ENCODE measurements around the gene NXPE3.
"Not testable (repeated sequence)": the region's sequence is repeated elsewhere in the genome, so short reads cannot be mapped to it uniquely, and the experiment has no call there.

The NXPE3 gene

DNA sequence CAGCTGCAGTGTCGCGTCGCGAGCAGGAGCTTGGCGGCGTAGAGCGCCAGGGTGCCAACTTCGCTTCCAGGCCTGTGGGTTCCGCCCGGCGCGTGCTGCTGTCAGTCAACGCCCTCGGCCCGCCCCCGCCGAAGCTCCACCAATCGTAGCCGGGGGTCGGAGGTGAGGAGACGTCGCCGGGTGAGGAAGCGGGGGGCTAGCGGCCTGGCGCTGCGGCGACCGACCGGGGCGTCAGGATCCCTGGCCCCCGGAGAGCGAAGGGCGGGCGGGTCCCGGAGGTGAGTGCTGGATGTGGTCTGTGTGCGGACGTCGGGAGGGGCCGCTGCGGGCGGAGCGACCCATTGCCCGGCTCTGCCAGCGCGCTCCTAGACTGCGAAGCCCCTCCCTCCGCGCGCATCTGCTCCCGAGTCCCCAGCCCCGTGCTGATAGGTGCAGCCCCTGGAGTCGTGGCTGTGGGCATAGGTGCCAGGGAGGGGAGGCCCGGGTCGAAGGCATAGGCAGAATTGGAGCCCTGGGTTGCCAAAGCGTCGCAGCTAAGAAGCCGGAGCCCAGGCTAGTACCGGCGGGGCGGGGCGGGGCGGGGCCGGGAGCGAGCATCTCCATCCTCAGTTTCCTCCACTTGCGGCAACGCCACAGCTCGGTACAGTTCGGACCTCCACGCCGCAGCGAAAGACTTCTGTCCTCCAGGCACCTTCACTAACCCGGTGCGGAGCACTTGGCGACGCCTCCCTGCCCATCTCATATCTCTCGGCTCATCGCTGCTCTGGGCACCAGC, at the start of gene NXPE3:
Gene NXPE3 (plus strand): TSS at position 165 of the 775 bp plus-strand sequence. CDS start 6,386 bp downstream, outside the sequence.
- Histone ChIP-seq H3K27me3 (ENCODE audit: control insufficient read depth, insufficient read depth, low read length) (peaks cover 9% of the 10 kb centered on the region; the same call in 1 of the 2 replicates), H3K4me3 (ENCODE audit: low read depth, low read length) (peak within 1 kb of the TSS; percentile 78), H3K9me3 (ENCODE audit: control insufficient read depth, insufficient read depth, low read depth, low read length) (no peaks in the 10 kb centered on the region), H3K9ac (ENCODE audit: low read length) (peak within 1 kb of the TSS; percentile 64), H3K27ac (ENCODE audit: low read depth, low read length) (no peak within 1 kb of the TSS), H3K36me3 (ENCODE audit: control insufficient read depth, insufficient read depth, low read length) (peaks cover 11% of the 10 kb centered on the region), H3K4me1 (ENCODE audit: control insufficient read depth, insufficient read depth, low read length) (peaks cover 25% of the 10 kb centered on the region)

DNA sequence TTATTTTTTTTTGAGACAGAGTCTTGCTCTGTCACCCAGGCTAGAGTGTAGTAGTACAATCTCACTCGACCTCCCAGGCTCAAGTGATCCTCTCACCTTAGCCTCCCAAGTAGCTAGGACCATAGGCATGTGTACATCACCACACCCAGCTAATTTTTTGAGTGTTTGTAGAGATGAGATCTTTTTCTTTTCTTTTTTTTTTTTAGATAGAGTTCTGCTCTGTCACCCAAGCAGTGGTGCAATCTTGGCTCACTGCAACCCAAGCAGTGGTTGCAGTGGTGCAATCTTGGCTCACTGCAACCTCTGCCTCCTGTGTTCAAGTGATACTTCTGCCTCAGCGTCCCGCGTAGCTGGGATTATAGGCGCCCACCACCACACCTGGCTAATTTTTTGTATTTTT, 49.4 kb upstream of the NXPE3 start:
- peaks cover 65% of the 10 kb centered on the region for H3K36me3 ChIP-seq (ENCODE audit: control insufficient read depth, insufficient read depth, low read length)
- no peak overlapping the region for H3K27ac ChIP-seq (ENCODE audit: low read depth, low read length)
- H3K27me3 ChIP-seq (ENCODE audit: control insufficient read depth, insufficient read depth, low read length) = no peaks in the 10 kb centered on the region
- no peak overlapping the region for H3K9ac ChIP-seq (ENCODE audit: low read length)
- H3K4me1 ChIP-seq (ENCODE audit: control insufficient read depth, insufficient read depth, low read length) = peaks cover 4% of the 10 kb centered on the region; the same call in 1 of the 2 replicates
- H3K4me3 ChIP-seq (ENCODE audit: low read depth, low read length) = no peak overlapping the region
- no peaks in the 10 kb centered on the region for H3K9me3 ChIP-seq (ENCODE audit: control insufficient read depth, insufficient read depth, low read depth, low read length)

DNA sequence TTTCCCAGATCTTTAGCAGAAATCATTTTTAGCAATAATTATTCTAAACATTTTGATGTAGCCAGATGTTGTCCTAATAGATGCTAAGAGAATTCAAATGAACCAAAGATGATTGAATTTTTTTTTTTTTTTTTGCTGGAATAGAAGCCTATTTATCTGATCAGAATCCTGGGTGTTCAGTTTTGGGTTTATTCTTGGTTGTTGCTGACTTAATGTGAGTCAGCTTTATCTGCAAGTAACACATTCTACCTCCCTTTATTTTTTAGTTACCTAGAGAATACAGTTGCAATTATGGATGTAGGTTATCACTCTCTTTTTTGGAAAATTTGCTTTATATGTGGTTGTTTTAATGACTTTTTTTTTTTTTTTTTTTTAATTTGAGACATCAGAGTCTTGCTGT, 48.2 kb upstream of the NXPE3 start:
- Histone ChIP-seq H3K9me3 (ENCODE audit: control insufficient read depth, insufficient read depth, low read depth, low read length) (no peaks in the 10 kb centered on the region; the same call in 1 of the 2 replicates), H3K27ac (ENCODE audit: low read depth, low read length) (no peak overlapping the region), H3K4me3 (ENCODE audit: low read depth, low read length) (no peak overlapping the region), H3K9ac (ENCODE audit: low read length) (no peak overlapping the region), H3K4me1 (ENCODE audit: control insufficient read depth, insufficient read depth, low read length) (peaks cover 2% of the 10 kb centered on the region; the same call in 1 of the 2 replicates), H3K36me3 (ENCODE audit: control insufficient read depth, insufficient read depth, low read length) (peaks cover 78% of the 10 kb centered on the region), H3K27me3 (ENCODE audit: control insufficient read depth, insufficient read depth, low read length) (no peaks in the 10 kb centered on the region)

DNA sequence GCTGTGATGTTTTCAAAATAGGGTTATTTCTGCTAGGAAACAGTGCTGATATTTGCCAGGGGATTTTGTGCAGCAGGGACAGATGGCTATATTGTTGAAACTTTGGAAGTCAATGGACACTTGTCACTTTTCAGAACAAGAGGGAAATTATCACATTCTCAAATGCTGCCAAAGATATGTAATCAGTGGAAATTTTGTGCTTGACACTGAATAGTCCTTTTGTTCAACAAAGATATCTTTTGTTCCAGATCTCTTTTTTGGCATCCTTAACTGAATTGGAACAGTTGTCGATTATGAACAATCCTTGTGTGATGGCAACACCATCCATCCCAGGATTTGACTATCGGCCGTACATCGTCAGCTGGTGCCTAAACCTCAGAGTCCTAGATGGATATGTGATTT, 46.8 kb upstream of the NXPE3 start:
- peaks cover 86% of the 10 kb centered on the region for H3K36me3 ChIP-seq (ENCODE audit: control insufficient read depth, insufficient read depth, low read length)
- H3K27me3 ChIP-seq (ENCODE audit: control insufficient read depth, insufficient read depth, low read length) = no peaks in the 10 kb centered on the region
- H3K4me1 ChIP-seq (ENCODE audit: control insufficient read depth, insufficient read depth, low read length) = no peaks in the 10 kb centered on the region
- H3K4me3 ChIP-seq (ENCODE audit: low read depth, low read length) = no peak overlapping the region
- H3K27ac ChIP-seq (ENCODE audit: low read depth, low read length) = no peak overlapping the region
- H3K9ac ChIP-seq (ENCODE audit: low read length) = no peak overlapping the region
- H3K9me3 ChIP-seq (ENCODE audit: control insufficient read depth, insufficient read depth, low read depth, low read length) = no peaks in the 10 kb centered on the region; the same call in 1 of the 2 replicates

DNA sequence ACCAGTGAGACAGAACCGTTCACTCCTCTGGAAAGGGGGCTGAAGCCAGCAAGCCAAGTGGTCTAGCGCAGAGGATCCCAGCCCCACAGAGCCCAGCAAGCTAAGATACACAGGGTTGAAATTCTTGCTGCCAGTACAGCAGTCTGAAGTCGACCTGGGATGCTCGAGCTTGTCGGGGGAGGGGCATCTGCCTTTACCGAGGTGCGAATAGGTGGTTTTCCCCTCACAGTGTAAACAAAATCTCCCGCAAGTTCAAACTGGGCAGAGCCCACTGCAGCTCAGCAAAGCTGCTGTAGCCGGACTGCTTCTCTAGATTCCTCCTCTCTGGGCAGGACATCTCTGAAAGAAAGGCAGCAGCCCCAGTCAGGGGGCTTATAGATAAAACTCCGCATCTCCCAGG, 43.2 kb upstream of the NXPE3 start:
- Histone ChIP-seq H3K9ac (ENCODE audit: low read length) (no peak overlapping the region), H3K36me3 (ENCODE audit: control insufficient read depth, insufficient read depth, low read length) (peaks cover 55% of the 10 kb centered on the region), H3K27ac (ENCODE audit: low read depth, low read length) (no peak overlapping the region)

DNA sequence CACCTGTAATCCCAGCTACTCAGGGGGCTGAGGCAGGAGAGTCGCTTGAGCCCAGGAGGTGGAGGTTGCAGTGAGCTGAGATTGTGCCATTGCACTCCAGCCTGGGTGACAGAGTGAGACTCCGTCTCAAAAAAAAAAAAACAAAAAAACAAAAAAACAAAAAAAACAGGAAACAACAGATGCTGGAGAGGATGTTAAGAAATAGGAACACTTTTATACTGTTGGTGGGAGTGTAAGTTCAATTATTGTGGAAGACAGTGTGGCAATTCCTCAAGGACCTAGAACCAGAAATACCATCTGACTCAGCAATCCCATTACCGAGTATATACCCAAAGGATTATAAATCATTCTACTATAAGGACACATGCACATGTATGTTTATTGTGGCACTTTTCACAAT, 37.1 kb upstream of the NXPE3 start:
- not testable (repeated sequence) for H3K4me3 ChIP-seq (ENCODE audit: low read depth, low read length); H3K27me3 ChIP-seq (ENCODE audit: control insufficient read depth, insufficient read depth, low read length); H3K27ac ChIP-seq (ENCODE audit: low read depth, low read length); H3K9ac ChIP-seq (ENCODE audit: low read length); H3K4me1 ChIP-seq (ENCODE audit: control insufficient read depth, insufficient read depth, low read length); H3K9me3 ChIP-seq (ENCODE audit: control insufficient read depth, insufficient read depth, low read depth, low read length)
- H3K36me3 ChIP-seq (ENCODE audit: control insufficient read depth, insufficient read depth, low read length) = peaks cover 10% of the 10 kb centered on the region

More for the DNA sequence above, 43.2 kb upstream of the NXPE3 start:
- no peak overlapping the region for H3K4me3 ChIP-seq (ENCODE audit: low read depth, low read length)
- H3K27me3 ChIP-seq (ENCODE audit: control insufficient read depth, insufficient read depth, low read length) = no peaks in the 10 kb centered on the region
- no peaks in the 10 kb centered on the region for H3K4me1 ChIP-seq (ENCODE audit: control insufficient read depth, insufficient read depth, low read length)
- peaks cover 2% of the 10 kb centered on the region; the same call in 1 of the 2 replicates for H3K9me3 ChIP-seq (ENCODE audit: control insufficient read depth, insufficient read depth, low read depth, low read length)

DNA sequence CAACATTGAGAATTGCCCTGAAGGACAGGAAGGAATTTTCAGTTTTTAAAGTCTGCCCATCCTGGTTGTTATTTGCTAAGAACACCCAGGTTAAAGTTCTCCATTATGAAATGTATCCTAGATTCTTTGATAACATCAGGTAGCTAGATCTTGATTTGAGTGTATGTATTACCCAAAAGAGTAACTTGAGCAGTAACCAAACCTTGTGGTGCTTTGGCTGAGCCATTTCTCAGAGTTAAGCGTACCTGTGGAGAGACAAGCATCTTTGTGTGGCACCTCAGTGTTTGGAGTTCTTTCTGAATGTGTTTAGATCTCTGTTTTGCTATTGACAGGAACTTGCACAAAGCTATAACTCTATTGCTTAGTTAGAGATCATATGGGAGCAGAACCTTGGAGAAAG, 34.2 kb upstream of the NXPE3 start:
- Histone ChIP-seq H3K4me1 (ENCODE audit: control insufficient read depth, insufficient read depth, low read length) (no peaks in the 10 kb centered on the region), H3K36me3 (ENCODE audit: control insufficient read depth, insufficient read depth, low read length) (0 out of 2 replicates have a peak, but pooled peaks cover 9% of the 10 kb centered on the region), H3K9ac (ENCODE audit: low read length) (no peak overlapping the region), H3K27me3 (ENCODE audit: control insufficient read depth, insufficient read depth, low read length) (no peaks in the 10 kb centered on the region), H3K9me3 (ENCODE audit: control insufficient read depth, insufficient read depth, low read depth, low read length) (no peaks in the 10 kb centered on the region), H3K27ac (ENCODE audit: low read depth, low read length) (no peak overlapping the region), H3K4me3 (ENCODE audit: low read depth, low read length) (no peak overlapping the region)

DNA sequence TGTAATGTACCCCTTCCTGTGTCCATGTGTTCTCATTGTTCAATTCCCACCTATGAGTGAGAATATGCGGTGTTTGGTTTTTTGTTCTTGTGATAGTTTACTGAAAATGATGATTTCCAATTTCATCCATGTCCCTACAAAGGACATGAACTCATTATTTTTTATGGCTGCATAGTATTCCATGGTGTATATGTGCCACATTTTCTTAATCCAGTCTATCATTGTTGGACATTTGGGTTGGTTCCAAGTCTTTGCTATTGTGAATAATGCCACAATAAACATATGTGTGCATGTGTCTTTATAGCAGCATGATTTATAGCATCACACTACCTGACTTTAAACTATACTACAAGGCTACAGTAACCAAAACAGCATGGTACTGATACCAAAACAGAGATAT, 33.1 kb upstream of the NXPE3 start:
- H3K9ac ChIP-seq (ENCODE audit: low read length); H3K9me3 ChIP-seq (ENCODE audit: control insufficient read depth, insufficient read depth, low read depth, low read length); H3K4me1 ChIP-seq (ENCODE audit: control insufficient read depth, insufficient read depth, low read length): not testable (repeated sequence)

DNA sequence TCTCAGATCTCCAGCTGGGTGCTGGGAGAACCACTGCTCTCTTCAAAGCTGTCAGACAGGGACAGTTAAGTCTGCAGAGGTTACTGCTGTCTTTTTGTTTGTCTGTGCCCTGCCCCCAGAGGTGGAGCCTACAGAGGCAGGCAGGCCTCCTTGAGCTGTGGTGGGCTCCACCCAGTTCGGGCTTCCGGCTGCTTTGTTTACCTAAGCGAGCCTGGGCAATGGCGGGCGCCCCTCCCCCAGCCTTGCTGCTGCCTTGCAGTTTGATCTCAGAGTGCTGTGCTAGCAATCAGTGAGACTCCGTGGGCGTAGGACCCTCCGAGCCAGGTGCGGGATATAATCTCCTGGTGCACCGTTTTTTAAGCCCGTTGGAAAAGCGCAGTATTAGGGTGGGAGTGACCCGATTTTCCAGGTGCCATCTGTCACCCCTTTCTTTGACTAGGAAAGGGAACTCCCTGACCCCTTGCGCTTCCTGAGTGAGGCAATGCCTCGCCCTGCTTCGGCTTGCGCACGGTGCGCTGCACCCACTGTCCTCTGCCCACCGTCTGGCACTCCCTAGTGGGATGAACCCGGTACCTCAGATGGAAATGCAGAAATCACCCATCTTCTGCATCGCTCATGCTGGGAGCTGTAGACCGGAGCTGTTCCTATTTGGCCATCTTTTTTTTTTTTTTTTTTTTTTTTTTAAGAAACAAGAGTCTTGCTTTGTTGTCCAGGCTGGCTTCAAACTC, 25.5 kb upstream of the NXPE3 start:
- not testable (repeated sequence) for H3K27ac ChIP-seq (ENCODE audit: low read depth, low read length)
- peaks cover 45% of the 10 kb centered on the region for H3K36me3 ChIP-seq (ENCODE audit: control insufficient read depth, insufficient read depth, low read length)

More for the DNA sequence above, 33.1 kb upstream of the NXPE3 start:
- not testable (repeated sequence) for H3K27me3 ChIP-seq (ENCODE audit: control insufficient read depth, insufficient read depth, low read length); H3K4me3 ChIP-seq (ENCODE audit: low read depth, low read length); H3K27ac ChIP-seq (ENCODE audit: low read depth, low read length); H3K36me3 ChIP-seq (ENCODE audit: control insufficient read depth, insufficient read depth, low read length)

DNA sequence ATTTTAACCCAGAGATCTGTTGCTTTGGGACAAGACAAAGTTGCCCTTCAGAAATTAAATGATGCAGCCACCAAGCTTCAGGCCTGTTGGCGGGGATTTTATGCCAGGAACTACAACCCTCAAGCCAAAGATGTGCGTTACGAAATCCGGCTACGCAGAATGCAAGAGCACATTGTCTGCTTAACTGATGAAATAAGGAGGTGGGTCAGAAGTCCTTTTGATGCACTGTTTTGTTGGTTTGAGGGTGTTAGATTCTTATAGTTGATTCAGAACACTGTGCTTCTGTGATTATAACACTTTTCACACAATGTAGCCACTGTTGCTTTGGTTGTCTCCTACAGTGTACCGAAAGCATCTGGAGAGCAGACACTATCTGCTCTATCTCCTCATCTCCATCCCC, 20.8 kb upstream of the NXPE3 start:
- no peak overlapping the region for H3K4me3 ChIP-seq (ENCODE audit: low read depth, low read length)
- H3K9ac ChIP-seq (ENCODE audit: low read length) = no peak overlapping the region
- peaks cover 64% of the 10 kb centered on the region for H3K36me3 ChIP-seq (ENCODE audit: control insufficient read depth, insufficient read depth, low read length)
- H3K4me1 ChIP-seq (ENCODE audit: control insufficient read depth, insufficient read depth, low read length) = no peaks in the 10 kb centered on the region
- H3K9me3 ChIP-seq (ENCODE audit: control insufficient read depth, insufficient read depth, low read depth, low read length) = peaks cover 2% of the 10 kb centered on the region; the same call in 1 of the 2 replicates
- no peak overlapping the region for H3K27ac ChIP-seq (ENCODE audit: low read depth, low read length)
- H3K27me3 ChIP-seq (ENCODE audit: control insufficient read depth, insufficient read depth, low read length) = no peaks in the 10 kb centered on the region

More for the DNA sequence above, 25.5 kb upstream of the NXPE3 start:
- not testable (repeated sequence) for H3K9me3 ChIP-seq (ENCODE audit: control insufficient read depth, insufficient read depth, low read depth, low read length); H3K27me3 ChIP-seq (ENCODE audit: control insufficient read depth, insufficient read depth, low read length); H3K4me3 ChIP-seq (ENCODE audit: low read depth, low read length); H3K4me1 ChIP-seq (ENCODE audit: control insufficient read depth, insufficient read depth, low read length); H3K9ac ChIP-seq (ENCODE audit: low read length)

DNA sequence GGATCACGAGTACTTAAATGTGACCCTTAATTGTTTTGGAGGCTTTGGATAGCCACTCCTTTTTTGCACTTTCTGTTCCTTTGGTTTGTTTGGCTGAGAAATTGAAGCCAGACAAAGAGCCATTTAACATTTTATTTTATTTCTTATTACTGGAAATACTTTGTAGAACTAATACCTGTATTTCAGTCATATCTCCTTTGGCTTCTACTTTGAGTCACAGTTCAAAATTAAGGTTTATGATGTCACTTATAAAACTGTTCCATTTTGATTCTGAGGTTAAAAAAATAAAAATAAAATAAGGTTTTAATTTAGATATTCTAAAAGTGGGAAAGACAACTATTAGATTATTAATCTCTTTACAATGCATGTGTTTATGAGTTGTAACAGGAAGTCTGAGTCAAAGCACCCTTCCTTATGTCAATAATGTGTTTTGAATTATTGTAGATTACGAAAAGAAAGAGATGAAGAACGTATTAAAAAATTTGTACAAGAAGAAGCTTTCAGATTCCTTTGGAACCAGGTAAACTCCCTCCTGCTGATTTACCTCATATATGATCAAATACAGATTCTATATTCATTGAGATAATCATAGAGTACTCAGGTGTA, 16.9 kb upstream of the NXPE3 start:
- H3K36me3 ChIP-seq (ENCODE audit: control insufficient read depth, insufficient read depth, low read length) = peaks cover 52% of the 10 kb centered on the region
- H3K27me3 ChIP-seq (ENCODE audit: control insufficient read depth, insufficient read depth, low read length) = no peaks in the 10 kb centered on the region
- H3K4me1 ChIP-seq (ENCODE audit: control insufficient read depth, insufficient read depth, low read length) = no peaks in the 10 kb centered on the region
- no peak overlapping the region for H3K4me3 ChIP-seq (ENCODE audit: low read depth, low read length)
- no peak overlapping the region for H3K27ac ChIP-seq (ENCODE audit: low read depth, low read length)
- H3K9ac ChIP-seq (ENCODE audit: low read length) = no peak overlapping the region
- no peaks in the 10 kb centered on the region for H3K9me3 ChIP-seq (ENCODE audit: control insufficient read depth, insufficient read depth, low read depth, low read length)

All from HUES6 (cell line).